OCI-LY1 (cell line): ENCODE measurements around the gene VPS36.
"Not testable (repeated sequence)": the region's sequence is repeated elsewhere in the genome, so short reads cannot be mapped to it uniquely, and the experiment has no call there.

Experiments used
- H2AFZ ChIP-seq: fragments of 200-600 bp; sonication (generic), shearing (Covaris generic); 2 replicates; pipeline ENCODE4 v1.6.0; 2014; ENCODE audit warnings: antibody characterized with exemption, mild to moderate bottlenecking, low read length
- H3F3A ChIP-seq: fragments of 200-600 bp; sonication (generic), shearing (Covaris generic); 2 replicates; pipeline ENCODE4 v1.6.0; 2014; ENCODE audit warnings: mild to moderate bottlenecking, antibody characterized with exemption, low read length, moderate library complexity; ENCODE audit not compliant: insufficient read depth
- H3K27ac ChIP-seq: fragments of 200-600 bp; sonication (generic); 2 replicates; pipeline ENCODE4 v1.5.1; 2014; ENCODE audit warnings: low read length, mixed run types, mild to moderate bottlenecking, low read depth; ENCODE audit not compliant: poor library complexity, severe bottlenecking
- H3K27me3 ChIP-seq: fragments of 200-600 bp; sonication (generic); 2 replicates; pipeline ENCODE4 v1.6.0; 2014; ENCODE audit warnings: antibody characterized with exemption, mild to moderate bottlenecking, low read length, moderate library complexity; ENCODE audit not compliant: insufficient read depth
- H3K36me3 ChIP-seq: fragments of 200-600 bp; sonication (generic); 2 replicates; pipeline ENCODE4 v1.6.1; 2014; ENCODE audit warnings: mild to moderate bottlenecking, antibody characterized with exemption, low read length, moderate library complexity, mixed read lengths; ENCODE audit not compliant: insufficient read depth
- H3K4me1 ChIP-seq: fragments of 200-600 bp; sonication (generic); 2 replicates; pipeline ENCODE4 v1.5.1; 2014; ENCODE audit warnings: mild to moderate bottlenecking, low read length, moderate library complexity; ENCODE audit not compliant: insufficient read depth, severe bottlenecking
- H3K4me2 ChIP-seq: fragments of 200-600 bp; sonication (generic), shearing (Covaris generic); 2 replicates; pipeline ENCODE4 v1.6.1; 2014; ENCODE audit warnings: low read length
- H3K4me3 ChIP-seq: fragments of 200-600 bp; sonication (generic); 2 replicates; pipeline ENCODE4 v1.5.1; 2014; ENCODE audit warnings: low read length, low read depth, mild to moderate bottlenecking, mixed read lengths; ENCODE audit not compliant: poor library complexity, severe bottlenecking
- H3K79me2 ChIP-seq: fragments of 200-600 bp; shearing (Covaris generic); 2 replicates; pipeline ENCODE4 v1.6.1; 2016; ENCODE audit warnings: mixed run types, low read length, mixed read lengths; ENCODE audit not compliant: insufficient read depth
- H3K9ac ChIP-seq: fragments of 200-600 bp; sonication (generic), shearing (Covaris generic); 2 replicates; pipeline ENCODE4 v1.6.1; 2014; ENCODE audit warnings: mild to moderate bottlenecking, low read length, mixed read lengths
- H3K9me2 ChIP-seq: fragments of 200-600 bp; sonication (generic), shearing (Covaris generic); 2 replicates; pipeline ENCODE4 v1.6.1; 2014; ENCODE audit warnings: low read depth, mild to moderate bottlenecking, low read length, mixed read lengths
- H3K9me3 ChIP-seq: fragments of 200-600 bp; shearing (Covaris generic); 2 replicates; pipeline ENCODE4 v1.6.1; 2014; ENCODE audit warnings: low read length, mixed read lengths
- H4K20me1 ChIP-seq: fragments of 200-600 bp; sonication (generic), shearing (Covaris generic); 2 replicates; pipeline ENCODE4 v1.6.0; 2016; ENCODE audit warnings: mild to moderate bottlenecking, low read length; ENCODE audit not compliant: insufficient read depth
- CTCF ChIP-seq: fragments of 200-600 bp; sonication (generic), shearing (Covaris generic); IDR thresholded peaks from 2 replicates; pipeline ENCODE4 v1.5.1; 2017; ENCODE audit warnings: mild to moderate bottlenecking, antibody characterized with exemption, low read length, moderate library complexity, mixed read lengths
- EZH2 ChIP-seq: fragments of 200-600 bp; sonication (generic), shearing (Covaris generic); IDR thresholded peaks from 2 replicates; pipeline ENCODE4 v1.8.0; 2017; ENCODE audit warnings: borderline replicate concordance, mixed run types, mild to moderate bottlenecking, antibody characterized with exemption, low read length, moderate library complexity, mixed read lengths

Gene VPS36

GRCh38 chr13:52411629-52412028, 38.8 kb downstream of the VPS36 start:
- peaks cover 27% of the 10 kb centered on the region; the same call in 1 of the 2 replicates for H3K36me3 ChIP-seq
- H3K9me2 ChIP-seq, result no peaks in the 10 kb centered on the region
- no peaks in the 10 kb centered on the region for H3K9me3 ChIP-seq
- no peaks in the 10 kb centered on the region for H4K20me1 ChIP-seq
- H3K4me3 ChIP-seq, result no peak overlapping the region
- TF ChIP-seq EZH2 (no peak), CTCF (no peak)
- no peaks in the 10 kb centered on the region for H3K4me1 ChIP-seq
- H3K27me3 ChIP-seq, result no peaks in the 10 kb centered on the region
- H3K27ac ChIP-seq, result no peak overlapping the region
- H3F3A ChIP-seq, result no peaks in the 10 kb centered on the region
- H3K9ac ChIP-seq, result no peak overlapping the region
- H3K79me2 ChIP-seq, result no peaks in the 10 kb centered on the region
- H2AFZ ChIP-seq, result no peak overlapping the region
- H3K4me2 ChIP-seq, result no peak overlapping the region

- H3K4me3 ChIP-seq, result not testable (repeated sequence)
Measured at GRCh38 chr13:52408071-52408658, 42.3 kb downstream of the VPS36 start.

GRCh38 chr13:52407436-52407835, 43.0 kb downstream of the VPS36 start:
- not testable (repeated sequence) for H3K79me2 ChIP-seq, H3K9me3 ChIP-seq, H3K4me3 ChIP-seq, H3K9me2 ChIP-seq, H3K4me2 ChIP-seq, H3K27me3 ChIP-seq, H3K27ac ChIP-seq, H3K4me1 ChIP-seq, H3F3A ChIP-seq, H2AFZ ChIP-seq, H3K9ac ChIP-seq, H4K20me1 ChIP-seq, H3K36me3 ChIP-seq

More at GRCh38 chr13:52408071-52408658, 42.3 kb downstream of the VPS36 start:
- H2AFZ ChIP-seq, H3K79me2 ChIP-seq, H3F3A ChIP-seq, H3K9ac ChIP-seq, H3K36me3 ChIP-seq, H3K27ac ChIP-seq, H4K20me1 ChIP-seq, H3K4me1 ChIP-seq, H3K4me2 ChIP-seq, H3K9me2 ChIP-seq, H3K9me3 ChIP-seq, H3K27me3 ChIP-seq: not testable (repeated sequence)

GRCh38 chr13:52406629-52407028, 43.8 kb downstream of the VPS36 start:
- H3K4me2 ChIP-seq, result no peak overlapping the region
- no peak overlapping the region for H3K9ac ChIP-seq
- peaks cover 2% of the 10 kb centered on the region; the same call in 1 of the 2 replicates for H3K36me3 ChIP-seq
- H2AFZ ChIP-seq, result no peak overlapping the region
- H3K9me2 ChIP-seq, result no peaks in the 10 kb centered on the region
- H3K27me3 ChIP-seq, result peaks cover 4% of the 10 kb centered on the region; the same call in 1 of the 2 replicates
- H3K4me3 ChIP-seq, result no peak overlapping the region
- H4K20me1 ChIP-seq, result no peaks in the 10 kb centered on the region
- TF ChIP-seq CTCF, result no peak
- no peak for TF ChIP-seq EZH2
- H3K27ac ChIP-seq, result no peak overlapping the region
- no peaks in the 10 kb centered on the region for H3K79me2 ChIP-seq
- H3K9me3 ChIP-seq, result no peaks in the 10 kb centered on the region
- H3K4me1 ChIP-seq, result peaks cover 9% of the 10 kb centered on the region
- H3F3A ChIP-seq, result no peaks in the 10 kb centered on the region
